Liver (tissue), 9 donors: Measurements from ENCODE around the gene CNNM1. TPM values are rescaled to one million over a fixed set of nuclear protein-coding genes. Genes with fewer than 3 reads are reported as not detected.

ENCODE experiments used
- DNase-seq: peaks from one replicate; pipeline ENCODE4 v3.0.0-alpha.2; 2017; ENCODE audit warnings: low spot score
- H3K27ac ChIP-seq, 2 donors: one replicate each; pipeline ENCODE4 v1.7.0; 2013; ENCODE audit warnings: inconsistent platforms in 2 of 2, low read length in 2 of 2, control low read depth in 1 of 2, low read depth in 1 of 2, mild to moderate bottlenecking in 1 of 2
- H3K27me3 ChIP-seq, 4 donors: one replicate each; pipeline versions ENCODE4 v1.6.1 to v1.7.0; 2013; ENCODE audit warnings: low read length in 3 of 4, inconsistent platforms in 1 of 4, mild to moderate bottlenecking in 1 of 4, moderate library complexity in 1 of 4; ENCODE audit not compliant: control insufficient read depth in 4 of 4, insufficient read depth in 4 of 4
- H3K36me3 ChIP-seq, 4 donors: one replicate each; pipeline versions ENCODE4 v1.6.1 to v1.7.0; 2013; ENCODE audit warnings: low read length in 3 of 4, mild to moderate bottlenecking in 3 of 4, low read depth in 1 of 4, moderate library complexity in 1 of 4; ENCODE audit not compliant: control insufficient read depth in 4 of 4, insufficient read depth in 3 of 4
- H3K4me1 ChIP-seq, 4 donors: one replicate each; pipeline versions ENCODE4 v1.6.1 to v1.7.0; 2013; ENCODE audit warnings: low read length in 3 of 4, mild to moderate bottlenecking in 3 of 4, moderate library complexity in 1 of 4; ENCODE audit not compliant: control insufficient read depth in 4 of 4, insufficient read depth in 4 of 4
- H3K4me3 ChIP-seq, 3 donors: one replicate each; pipeline versions ENCODE4 v1.6.1 to v1.7.0; 2013; ENCODE audit warnings: low read length in 3 of 3, control low read depth in 1 of 3, low read depth in 1 of 3, mild to moderate bottlenecking in 1 of 3
- H3K9ac ChIP-seq, 2 donors: one replicate each; pipeline ENCODE4 v1.7.0; 2013; ENCODE audit warnings: low read length in 2 of 2, mild to moderate bottlenecking in 2 of 2, moderate library complexity in 2 of 2, control low read depth in 1 of 2, low read depth in 1 of 2
- H3K9me3 ChIP-seq, 4 donors: one replicate each; pipeline versions ENCODE4 v1.6.1 to v1.7.0; 2013; ENCODE audit warnings: low read length in 3 of 4; ENCODE audit not compliant: control insufficient read depth in 4 of 4
- EGR1 ChIP-seq, 2 donors: IDR thresholded peaks; 2 replicates each; pipeline ENCODE4 v1.6.1; 2016 to 2018; ENCODE audit warnings: antibody characterized with exemption in 2 of 2, low read depth in 2 of 2
- FOXA1 ChIP-seq: IDR thresholded peaks from 2 replicates; pipeline ENCODE4 v1.6.1; 2016; ENCODE audit warnings: antibody characterized with exemption
- FOXA2 ChIP-seq: IDR thresholded peaks from 2 replicates; pipeline ENCODE4 v1.6.1; 2016; ENCODE audit warnings: antibody characterized with exemption
- GABPA ChIP-seq, 2 donors: IDR thresholded peaks in 1 of 2; conservative IDR thresholded peaks in 1 of 2; 2 replicates each; pipeline ENCODE4 v1.6.1; 2016; ENCODE audit warnings: antibody characterized with exemption in 2 of 2, mild to moderate bottlenecking in 1 of 2, moderate library complexity in 1 of 2
- HNF4G ChIP-seq: IDR thresholded peaks from 2 replicates; pipeline ENCODE4 v1.6.1; 2016; ENCODE audit warnings: antibody characterized with exemption
- TAF1 ChIP-seq: conservative IDR thresholded peaks from 2 replicates; pipeline ENCODE4 v1.6.1; 2016; ENCODE audit warnings: antibody characterized with exemption, mild to moderate bottlenecking
- YY1 ChIP-seq: IDR thresholded peaks from 2 replicates; pipeline ENCODE4 v1.6.1; 2016; ENCODE audit warnings: antibody characterized with exemption, mild to moderate bottlenecking
- WGBS: extraction: QIAGEN DNeasy Blood & Tissue Kit; methylation state at CpG from one replicate; pipeline ENCODE4 v1.1.7; 2013; 5-methylcytosine and 5-hydroxymethylcytosine counted together
- polyA plus RNA-seq, 2 donors: library from polyadenylated mRNA; stranded (reverse) in 1 of 2; unstranded in 1 of 2; fragments of 200-250 nt in 1 of 2; fragments of >200 nt in 1 of 2; fragmentation: Nextera tagmentation in 1 of 2; extraction: Ambion mirVana in 1 of 2; gene quantifications; one replicate each; pipeline versions ENCODE4 v1.2.1 to v1.2.3, GENCODE V29; 2013 to 2015
- total RNA-seq, 2 donors: library from RNA; depleted of rRNA; stranded (reverse); fragments of >200 nt; gene quantifications; one replicate each; pipeline ENCODE4 v1.2.3, GENCODE V29; 2014
- TF ChIP-seq, protein P1 (sequence below): IDR thresholded peaks from 2 replicates; pipeline ENCODE4 v1.6.1; 2016; ENCODE audit warnings: antibody characterized with exemption
- TF ChIP-seq, protein P2 (sequence below): fragments of 150-350 bp; IDR thresholded peaks from 2 replicates; pipeline ENCODE4 v1.5.1; 2017; ENCODE audit warnings: improper control_type of control experiment, low read depth, low read length; ENCODE audit not compliant: missing input control
- TF ChIP-seq, protein P3 (sequence below): IDR thresholded peaks from 2 replicates; pipeline ENCODE4 v1.6.1; 2016; ENCODE audit warnings: antibody characterized with exemption
- TF ChIP-seq, protein P4 (sequence below): IDR thresholded peaks from 2 replicates; pipeline ENCODE4 v1.6.1; 2016; ENCODE audit warnings: antibody characterized with exemption
- TF ChIP-seq, protein P5 (sequence below): IDR thresholded peaks from 2 replicates; pipeline ENCODE4 v1.6.1; 2016; ENCODE audit warnings: antibody characterized with exemption, mild to moderate bottlenecking
- donor health status: healthy.
- donor health status: healthy.
- donor health status: healthy.
- donor health status: healthy.
- donor health status: healthy.

Gene CNNM1
- total and polyA plus RNA-seq, 4 donors, result 0.05 to 0.10 (median 0.07) TPM

DNA sequence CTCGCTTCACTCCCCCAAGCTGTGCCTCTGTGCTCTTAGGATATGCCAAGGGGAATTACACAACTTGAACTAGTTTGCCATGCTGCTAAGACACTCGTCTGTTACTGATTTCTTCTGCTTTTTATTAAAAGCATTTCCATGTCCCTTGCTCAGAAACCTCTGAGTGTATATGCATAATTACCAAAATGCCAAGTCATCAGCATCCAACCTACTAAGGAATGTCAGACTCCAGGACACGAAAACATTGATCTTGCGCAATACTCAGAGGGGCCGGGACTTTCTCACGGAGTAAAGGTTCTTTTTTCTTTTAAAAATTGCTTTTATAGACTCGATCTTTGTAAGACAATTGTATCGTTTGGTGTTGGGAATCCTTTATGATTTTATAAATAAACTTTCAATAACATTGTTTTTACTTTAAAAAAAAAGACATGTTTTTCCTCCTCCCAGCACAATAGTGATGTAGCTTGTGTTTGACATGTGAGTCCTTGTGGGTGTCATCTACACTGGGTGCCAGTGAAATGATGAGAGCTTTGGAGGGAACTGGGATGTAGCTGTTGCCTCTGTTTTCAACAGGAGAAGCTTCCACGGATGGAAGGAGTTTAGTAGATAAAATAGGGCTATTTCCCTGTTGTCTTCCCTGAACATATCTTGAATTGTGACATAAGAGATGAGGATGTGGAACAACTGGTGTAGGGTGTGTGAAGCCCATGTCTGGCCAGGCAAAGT is 43.6 kb downstream of the CNNM1 start (continued):
- TF ChIP-seq, protein P1, sequence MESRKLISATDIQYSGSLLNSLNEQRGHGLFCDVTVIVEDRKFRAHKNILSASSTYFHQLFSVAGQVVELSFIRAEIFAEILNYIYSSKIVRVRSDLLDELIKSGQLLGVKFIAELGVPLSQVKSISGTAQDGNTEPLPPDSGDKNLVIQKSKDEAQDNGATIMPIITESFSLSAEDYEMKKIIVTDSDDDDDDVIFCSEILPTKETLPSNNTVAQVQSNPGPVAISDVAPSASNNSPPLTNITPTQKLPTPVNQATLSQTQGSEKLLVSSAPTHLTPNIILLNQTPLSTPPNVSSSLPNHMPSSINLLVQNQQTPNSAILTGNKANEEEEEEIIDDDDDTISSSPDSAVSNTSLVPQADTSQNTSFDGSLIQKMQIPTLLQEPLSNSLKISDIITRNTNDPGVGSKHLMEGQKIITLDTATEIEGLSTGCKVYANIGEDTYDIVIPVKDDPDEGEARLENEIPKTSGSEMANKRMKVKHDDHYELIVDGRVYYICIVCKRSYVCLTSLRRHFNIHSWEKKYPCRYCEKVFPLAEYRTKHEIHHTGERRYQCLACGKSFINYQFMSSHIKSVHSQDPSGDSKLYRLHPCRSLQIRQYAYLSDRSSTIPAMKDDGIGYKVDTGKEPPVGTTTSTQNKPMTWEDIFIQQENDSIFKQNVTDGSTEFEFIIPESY, result no peak
- TF ChIP-seq, protein P2, sequence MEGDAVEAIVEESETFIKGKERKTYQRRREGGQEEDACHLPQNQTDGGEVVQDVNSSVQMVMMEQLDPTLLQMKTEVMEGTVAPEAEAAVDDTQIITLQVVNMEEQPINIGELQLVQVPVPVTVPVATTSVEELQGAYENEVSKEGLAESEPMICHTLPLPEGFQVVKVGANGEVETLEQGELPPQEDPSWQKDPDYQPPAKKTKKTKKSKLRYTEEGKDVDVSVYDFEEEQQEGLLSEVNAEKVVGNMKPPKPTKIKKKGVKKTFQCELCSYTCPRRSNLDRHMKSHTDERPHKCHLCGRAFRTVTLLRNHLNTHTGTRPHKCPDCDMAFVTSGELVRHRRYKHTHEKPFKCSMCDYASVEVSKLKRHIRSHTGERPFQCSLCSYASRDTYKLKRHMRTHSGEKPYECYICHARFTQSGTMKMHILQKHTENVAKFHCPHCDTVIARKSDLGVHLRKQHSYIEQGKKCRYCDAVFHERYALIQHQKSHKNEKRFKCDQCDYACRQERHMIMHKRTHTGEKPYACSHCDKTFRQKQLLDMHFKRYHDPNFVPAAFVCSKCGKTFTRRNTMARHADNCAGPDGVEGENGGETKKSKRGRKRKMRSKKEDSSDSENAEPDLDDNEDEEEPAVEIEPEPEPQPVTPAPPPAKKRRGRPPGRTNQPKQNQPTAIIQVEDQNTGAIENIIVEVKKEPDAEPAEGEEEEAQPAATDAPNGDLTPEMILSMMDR, result no peak

DNA sequence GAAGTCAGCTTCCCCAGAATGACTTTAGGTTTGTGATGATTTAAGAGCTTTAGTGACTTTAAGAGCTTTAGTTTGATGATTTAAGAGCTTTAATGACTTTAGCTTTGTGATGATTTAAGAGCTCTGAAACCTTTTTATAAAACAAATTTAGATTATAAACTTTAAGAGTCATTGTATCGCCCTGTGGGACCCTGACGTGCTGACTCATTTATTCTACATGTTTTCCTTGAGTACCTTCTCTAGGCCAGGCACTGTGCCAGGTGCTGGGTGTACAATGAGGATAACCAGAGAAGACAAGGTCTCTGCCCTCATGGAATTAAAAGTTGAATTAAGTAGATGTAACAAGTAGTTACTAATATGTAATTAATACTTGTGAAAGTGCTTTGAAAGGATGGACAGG is 45.4 kb downstream of the CNNM1 start:
- no peak overlapping the region for H3K4me3 ChIP-seq
- no peak for TF ChIP-seq FOXA2
- TF ChIP-seq, protein P3, sequence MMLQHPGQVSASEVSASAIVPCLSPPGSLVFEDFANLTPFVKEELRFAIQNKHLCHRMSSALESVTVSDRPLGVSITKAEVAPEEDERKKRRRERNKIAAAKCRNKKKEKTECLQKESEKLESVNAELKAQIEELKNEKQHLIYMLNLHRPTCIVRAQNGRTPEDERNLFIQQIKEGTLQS, result no peak
- no peak for TF ChIP-seq HNF4G
- TF ChIP-seq GABPA (IDR thresholded peaks at IDR 0.05 in 1 of 2, conservative IDR thresholded peaks at IDR 0.05 in 1 of 2), result no peak
- TF ChIP-seq TAF1, result no peak
- TF ChIP-seq FOXA1, result no peak
- no peak for TF ChIP-seq YY1
- TF ChIP-seq, protein P4, sequence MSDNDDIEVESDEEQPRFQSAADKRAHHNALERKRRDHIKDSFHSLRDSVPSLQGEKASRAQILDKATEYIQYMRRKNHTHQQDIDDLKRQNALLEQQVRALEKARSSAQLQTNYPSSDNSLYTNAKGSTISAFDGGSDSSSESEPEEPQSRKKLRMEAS, result no peak
- TF ChIP-seq EGR1 (IDR thresholded peaks at IDR 0.05; ENCODE audit: low read depth in 2 of 2), result no peak
- TF ChIP-seq, protein P5, sequence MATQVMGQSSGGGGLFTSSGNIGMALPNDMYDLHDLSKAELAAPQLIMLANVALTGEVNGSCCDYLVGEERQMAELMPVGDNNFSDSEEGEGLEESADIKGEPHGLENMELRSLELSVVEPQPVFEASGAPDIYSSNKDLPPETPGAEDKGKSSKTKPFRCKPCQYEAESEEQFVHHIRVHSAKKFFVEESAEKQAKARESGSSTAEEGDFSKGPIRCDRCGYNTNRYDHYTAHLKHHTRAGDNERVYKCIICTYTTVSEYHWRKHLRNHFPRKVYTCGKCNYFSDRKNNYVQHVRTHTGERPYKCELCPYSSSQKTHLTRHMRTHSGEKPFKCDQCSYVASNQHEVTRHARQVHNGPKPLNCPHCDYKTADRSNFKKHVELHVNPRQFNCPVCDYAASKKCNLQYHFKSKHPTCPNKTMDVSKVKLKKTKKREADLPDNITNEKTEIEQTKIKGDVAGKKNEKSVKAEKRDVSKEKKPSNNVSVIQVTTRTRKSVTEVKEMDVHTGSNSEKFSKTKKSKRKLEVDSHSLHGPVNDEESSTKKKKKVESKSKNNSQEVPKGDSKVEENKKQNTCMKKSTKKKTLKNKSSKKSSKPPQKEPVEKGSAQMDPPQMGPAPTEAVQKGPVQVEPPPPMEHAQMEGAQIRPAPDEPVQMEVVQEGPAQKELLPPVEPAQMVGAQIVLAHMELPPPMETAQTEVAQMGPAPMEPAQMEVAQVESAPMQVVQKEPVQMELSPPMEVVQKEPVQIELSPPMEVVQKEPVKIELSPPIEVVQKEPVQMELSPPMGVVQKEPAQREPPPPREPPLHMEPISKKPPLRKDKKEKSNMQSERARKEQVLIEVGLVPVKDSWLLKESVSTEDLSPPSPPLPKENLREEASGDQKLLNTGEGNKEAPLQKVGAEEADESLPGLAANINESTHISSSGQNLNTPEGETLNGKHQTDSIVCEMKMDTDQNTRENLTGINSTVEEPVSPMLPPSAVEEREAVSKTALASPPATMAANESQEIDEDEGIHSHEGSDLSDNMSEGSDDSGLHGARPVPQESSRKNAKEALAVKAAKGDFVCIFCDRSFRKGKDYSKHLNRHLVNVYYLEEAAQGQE, result no peak
- TF ChIP-seq, protein P2, result no peak
- no peaks in the 10 kb centered on the region for H3K9me3 ChIP-seq
- peaks cover 0 to 10% (median 7%) of the 10 kb centered on the region in 4 donors for H3K4me1 ChIP-seq
- H3K27me3 ChIP-seq, result no peaks in the 10 kb centered on the region
- DNase-seq, result no peak
- no peak overlapping the region for H3K9ac ChIP-seq
- no peaks in the 10 kb centered on the region for H3K36me3 ChIP-seq
- WGBS, result 75% methylated on average over 2 of the region's 2 CpGs
- no peak overlapping the region for H3K27ac ChIP-seq
